GM12801 (cell line): ENCODE data around the gene RNU6-8.

Experiments used
- TF ChIP-seq, protein P1 (sequence below): IDR thresholded peaks from one replicate; pipeline ENCODE4 v1.5.1; 2011; ENCODE audit warnings: control low read depth; ENCODE audit not compliant: insufficient read length; ENCODE audit errors: extremely low read depth

RNU6-8 gene

DNA sequence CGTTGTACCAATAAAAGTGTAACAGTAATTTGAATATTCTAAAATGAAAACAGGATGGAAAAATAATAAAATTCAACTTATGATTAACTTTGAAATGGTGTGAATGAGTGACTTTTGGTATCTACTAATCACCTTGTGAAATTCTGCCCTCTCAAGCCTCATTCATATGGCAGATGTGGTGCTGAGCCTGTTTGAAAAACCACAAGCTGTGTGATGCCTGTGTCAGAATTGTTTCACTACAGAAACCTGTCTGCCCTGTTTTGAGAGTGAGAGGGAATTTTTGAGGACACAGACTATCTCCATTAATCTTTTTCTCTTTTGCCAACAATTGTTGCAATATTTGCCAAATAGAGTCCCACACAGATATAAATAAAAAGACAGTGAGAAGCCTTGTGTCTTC lies 5.2 kb downstream of the RNU6-8 start:
- TF ChIP-seq, protein P1, sequence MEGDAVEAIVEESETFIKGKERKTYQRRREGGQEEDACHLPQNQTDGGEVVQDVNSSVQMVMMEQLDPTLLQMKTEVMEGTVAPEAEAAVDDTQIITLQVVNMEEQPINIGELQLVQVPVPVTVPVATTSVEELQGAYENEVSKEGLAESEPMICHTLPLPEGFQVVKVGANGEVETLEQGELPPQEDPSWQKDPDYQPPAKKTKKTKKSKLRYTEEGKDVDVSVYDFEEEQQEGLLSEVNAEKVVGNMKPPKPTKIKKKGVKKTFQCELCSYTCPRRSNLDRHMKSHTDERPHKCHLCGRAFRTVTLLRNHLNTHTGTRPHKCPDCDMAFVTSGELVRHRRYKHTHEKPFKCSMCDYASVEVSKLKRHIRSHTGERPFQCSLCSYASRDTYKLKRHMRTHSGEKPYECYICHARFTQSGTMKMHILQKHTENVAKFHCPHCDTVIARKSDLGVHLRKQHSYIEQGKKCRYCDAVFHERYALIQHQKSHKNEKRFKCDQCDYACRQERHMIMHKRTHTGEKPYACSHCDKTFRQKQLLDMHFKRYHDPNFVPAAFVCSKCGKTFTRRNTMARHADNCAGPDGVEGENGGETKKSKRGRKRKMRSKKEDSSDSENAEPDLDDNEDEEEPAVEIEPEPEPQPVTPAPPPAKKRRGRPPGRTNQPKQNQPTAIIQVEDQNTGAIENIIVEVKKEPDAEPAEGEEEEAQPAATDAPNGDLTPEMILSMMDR = no peak

DNA sequence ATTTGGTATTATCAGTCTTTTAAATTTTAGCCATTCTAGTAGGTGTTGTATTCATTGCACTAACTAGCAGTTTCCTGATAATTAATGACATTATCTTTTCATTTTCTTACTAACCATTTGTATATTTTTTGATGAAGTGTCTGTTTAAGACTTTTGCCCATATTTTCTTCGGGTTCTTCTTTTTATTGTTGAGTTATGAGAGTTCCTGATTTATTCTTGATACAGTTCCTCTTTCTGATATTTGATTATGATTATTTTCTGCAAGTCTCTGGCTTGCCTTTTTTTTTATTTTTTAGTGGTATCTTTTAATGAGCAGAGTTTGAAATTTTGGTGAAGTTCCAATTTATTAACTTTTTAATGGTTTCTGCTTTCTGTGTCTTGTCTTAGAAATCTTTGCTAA lies 7.4 kb downstream of the RNU6-8 start:
- TF ChIP-seq, protein P1 = no peak

DNA sequence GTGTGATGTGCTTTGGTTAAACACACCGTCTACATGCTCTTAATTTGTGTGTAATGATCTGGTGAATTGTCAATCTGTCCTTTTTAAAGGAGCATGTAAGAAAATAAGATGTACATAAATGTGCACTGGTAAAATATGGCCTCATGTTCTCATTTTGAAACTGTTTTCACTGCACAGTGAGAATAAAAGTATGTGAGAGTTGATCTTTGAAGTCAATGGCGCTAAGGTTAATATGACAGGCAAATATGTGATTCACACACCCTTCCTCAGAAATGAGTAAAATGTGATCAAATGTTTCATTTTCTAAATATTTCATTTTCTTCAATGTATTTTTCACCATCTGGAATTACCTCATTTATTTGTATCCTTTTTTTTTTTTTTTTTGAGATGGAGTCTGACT lies 9.5 kb downstream of the RNU6-8 start:
- TF ChIP-seq, protein P1 = no peak

DNA sequence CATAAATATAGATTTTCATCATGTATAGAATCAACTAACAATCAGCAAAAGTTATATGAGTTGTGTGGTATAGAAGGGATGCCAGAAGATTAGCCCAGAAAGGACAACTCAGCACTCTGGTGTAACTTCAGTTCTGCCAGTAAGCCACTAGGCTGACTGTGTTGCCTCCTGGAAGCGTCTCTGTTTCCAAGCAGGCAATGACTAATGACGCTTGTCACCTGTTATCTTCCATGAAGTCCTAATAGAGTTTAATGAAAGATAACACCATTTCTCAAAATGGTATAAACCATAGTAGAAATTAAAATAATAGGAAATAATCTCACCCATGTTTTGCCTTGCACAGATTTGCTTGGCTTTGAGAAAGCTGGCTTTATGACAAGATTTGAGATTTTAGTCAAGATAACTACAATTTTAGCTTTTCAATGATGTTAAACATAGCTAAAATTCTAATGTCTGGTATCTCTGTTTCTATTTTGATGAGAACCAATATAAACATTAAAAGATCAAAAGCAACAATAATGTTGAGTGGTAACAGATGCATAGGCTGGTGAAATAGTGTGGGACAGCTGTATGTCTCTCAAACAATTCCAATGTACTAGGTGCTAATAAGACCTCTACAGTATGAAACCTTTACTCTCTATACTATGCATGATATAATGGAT lies 10.2 kb downstream of the RNU6-8 start:
- TF ChIP-seq, protein P1 = no peak

DNA sequence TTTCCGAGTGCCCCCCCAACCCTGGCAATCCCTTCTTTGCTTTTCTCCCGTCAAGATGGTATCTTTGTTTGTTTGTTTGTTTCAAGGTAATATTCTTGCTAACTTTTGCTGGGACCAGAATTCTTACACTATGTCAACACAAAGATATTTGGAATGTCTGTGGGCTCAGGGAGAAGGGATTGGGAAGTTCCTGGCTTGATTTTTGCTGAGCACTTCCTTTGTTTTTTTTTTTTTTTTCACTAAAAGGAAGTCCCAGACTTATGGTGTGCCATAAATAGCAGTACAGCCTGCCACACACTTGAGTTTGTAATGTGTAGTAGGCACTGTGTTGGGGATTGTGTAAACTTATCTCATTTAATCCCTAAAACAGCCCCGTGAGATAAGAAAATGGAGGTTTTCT lies 12.4 kb downstream of the RNU6-8 start:
- TF ChIP-seq, protein P1 = no peak

DNA sequence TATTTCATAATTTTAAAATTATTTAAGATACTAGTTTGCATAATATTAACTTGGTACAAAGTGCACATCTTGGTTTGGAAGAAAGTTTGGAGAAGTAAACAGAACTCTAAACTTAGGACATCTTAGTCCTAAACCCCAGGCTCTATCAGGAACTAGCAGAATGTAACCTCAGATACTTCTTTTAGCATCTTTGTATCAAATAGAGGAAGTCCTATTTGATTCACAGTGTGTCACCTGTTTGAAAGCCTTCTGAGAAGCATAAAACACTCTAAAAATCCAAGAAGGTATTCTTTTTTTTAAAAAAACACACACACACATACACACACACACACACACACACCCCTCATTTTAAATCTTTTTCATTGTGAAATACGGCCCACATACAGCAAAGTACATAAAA lies 13.3 kb downstream of the RNU6-8 start:
- TF ChIP-seq, protein P1 = no peak

DNA sequence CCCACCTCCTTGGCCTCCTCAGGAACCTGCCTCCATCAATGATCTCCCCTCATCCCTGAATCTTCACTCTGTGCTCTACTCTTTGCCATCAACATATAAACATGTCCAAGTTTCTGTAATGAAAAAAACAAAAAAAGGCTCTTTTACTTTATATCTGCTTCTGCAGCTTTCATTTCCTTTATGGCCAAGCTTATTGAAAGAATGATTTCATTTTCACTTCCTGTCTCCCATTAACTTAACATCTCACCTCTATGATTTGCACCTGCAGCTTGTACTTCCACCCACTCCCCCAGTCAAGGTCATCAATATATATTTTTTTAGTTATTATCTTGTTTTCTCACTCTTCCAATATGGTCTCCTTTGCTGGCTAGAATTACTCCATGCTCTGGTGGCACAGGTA lies 16.8 kb downstream of the RNU6-8 start:
- TF ChIP-seq, protein P1 = no peak
